GM12873 (cell line): ENCODE results near the gene RNF215.

Experiments used
- CTCF ChIP-seq: IDR thresholded peaks from 2 replicates; pipeline ENCODE4 v1.5.1; 2012; ENCODE audit warnings: low read depth, mild to moderate bottlenecking, moderate library complexity, low read length, control low read depth; ENCODE audit not compliant: insufficient read depth; ENCODE audit errors: missing control alignments

The RNF215 gene

GRCh38 chr22:30416837-30417236, 29.6 kb upstream of the RNF215 start:
- TF ChIP-seq CTCF, result no peak

- no peak for TF ChIP-seq CTCF
Observed at GRCh38 chr22:30416403-30416802, 29.2 kb upstream of the RNF215 start.

- no peak for TF ChIP-seq CTCF
Observed at GRCh38 chr22:30414525-30415047, 27.4 kb upstream of the RNF215 start.

GRCh38 chr22:30413745-30414524, 26.7 kb upstream of the RNF215 start:
- no peak for TF ChIP-seq CTCF

- no peak for TF ChIP-seq CTCF
Observed at GRCh38 chr22:30413001-30413400, 25.8 kb upstream of the RNF215 start.

GRCh38 chr22:30411780-30412179, 24.6 kb upstream of the RNF215 start:
- no peak for TF ChIP-seq CTCF

GRCh38 chr22:30408388-30409102, 21.3 kb upstream of the RNF215 start:
- TF ChIP-seq CTCF, result no peak
